ENCODE data around the gene NTNG1.

Gene NTNG1

DNA sequence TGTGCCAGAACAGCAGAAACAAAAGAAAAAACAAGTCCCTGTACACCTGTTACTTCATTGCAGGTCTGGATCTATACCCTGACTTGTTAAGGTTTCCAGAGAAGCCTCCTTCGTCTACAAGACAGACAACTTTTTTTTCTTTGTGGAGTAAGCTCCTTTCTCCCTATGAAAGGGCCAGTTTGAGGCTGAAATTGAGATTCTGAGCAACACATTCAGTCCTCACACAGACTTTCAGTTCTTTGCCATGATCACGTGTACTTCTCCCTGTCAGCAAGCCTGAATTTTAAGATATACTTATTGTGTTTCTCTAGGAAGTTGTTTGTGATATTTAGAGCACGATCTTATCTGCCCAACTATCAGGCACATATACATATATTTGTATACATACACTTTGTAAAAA is 374.0 kb downstream of the NTNG1 start:
- Histone ChIP-seq H3K14ac (ENCODE audit: low read length in 2 of 2) (no peak overlapping the region), H3K79me1 (replicated peaks; ENCODE audit: low read length, poor library complexity, severe bottlenecking) (no peaks in the 10 kb centered on the region), H4K91ac (ENCODE audit: low read length) (no peak overlapping the region), H2BK120ac (ENCODE audit: low read depth, low read length) (no peak overlapping the region), H4K8ac (ENCODE audit: low read length) (no peak overlapping the region), H3K18ac (ENCODE audit: low read depth in 1 of 2, low read length in 2 of 2) (no peak overlapping the region), H3K27me3 (ENCODE audit: control insufficient read depth in 1 of 2, insufficient read depth in 1 of 2, low read length in 2 of 2) (no peaks in the 10 kb centered on the region), H3K36me3 (ENCODE audit: control insufficient read depth in 1 of 2, insufficient read depth in 2 of 2, low read depth in 1 of 2, low read length in 2 of 2) (no peaks in the 10 kb centered on the region), H2AK5ac (ENCODE audit: low read length, severe bottlenecking) (no peak overlapping the region), H3K4me2 (ENCODE audit: low read length, poor library complexity, severe bottlenecking) (no peak overlapping the region), H3K27ac (ENCODE audit: low read length, poor library complexity, severe bottlenecking) (no peak overlapping the region), H3K4me3 (ENCODE audit: insufficient read depth in 1 of 2, low read depth in 1 of 2, low read length in 2 of 2) (no peak overlapping the region), H2AFZ (ENCODE audit: low read depth, low read length) (no peak overlapping the region), H3K9ac (ENCODE audit: low read length) (no peak overlapping the region), H3K23ac (ENCODE audit: low read length in 2 of 2) (no peak overlapping the region), H2BK15ac (ENCODE audit: low read depth, poor library complexity, severe bottlenecking) (no peak overlapping the region), H3K9me3 (ENCODE audit: control insufficient read depth, low read length) (peaks cover 8% of the 10 kb centered on the region), H2BK12ac (ENCODE audit: low read length in 2 of 2) (no peak overlapping the region), H2BK5ac (ENCODE audit: low read depth, low read length, poor library complexity, severe bottlenecking) (no peak overlapping the region), H3K4ac (ENCODE audit: low read depth in 1 of 2, low read length in 2 of 2) (no peak overlapping the region), H3K4me1 (ENCODE audit: control insufficient read depth, insufficient read depth, low read depth, low read length) (no peaks in the 10 kb centered on the region)
- 86% methylated on average over 1 of the region's 3 CpGs for WGBS
- DNase-seq: no peak

- no peak overlapping the region for H3K27ac ChIP-seq (ENCODE audit: low read length, poor library complexity, severe bottlenecking)
- no peak overlapping the region for H3K4ac ChIP-seq (ENCODE audit: low read depth in 1 of 2, low read length in 2 of 2)
- no peak overlapping the region for H3K4me3 ChIP-seq (ENCODE audit: insufficient read depth in 1 of 2, low read depth in 1 of 2, low read length in 2 of 2)
- no peak overlapping the region for H4K8ac ChIP-seq (ENCODE audit: low read length)
- H3K4me2 ChIP-seq (ENCODE audit: low read length, poor library complexity, severe bottlenecking): no peak overlapping the region
- no peak overlapping the region for H3K23ac ChIP-seq (ENCODE audit: low read length in 2 of 2)
- no peak overlapping the region for H3K14ac ChIP-seq (ENCODE audit: low read length in 2 of 2)
- 100% methylated on average over 2 of the region's 3 CpGs for WGBS
- H3K9me3 ChIP-seq (ENCODE audit: control insufficient read depth, low read length): peaks cover under 1% of the 10 kb centered on the region
- no peak overlapping the region for H2BK5ac ChIP-seq (ENCODE audit: low read depth, low read length, poor library complexity, severe bottlenecking)
- no peak overlapping the region for H2AFZ ChIP-seq (ENCODE audit: low read depth, low read length)
- H4K91ac ChIP-seq (ENCODE audit: low read length): no peak overlapping the region
- no peaks in the 10 kb centered on the region for H3K79me1 ChIP-seq (replicated peaks; ENCODE audit: low read length, poor library complexity, severe bottlenecking)
- no peak overlapping the region for H2BK120ac ChIP-seq (ENCODE audit: low read depth, low read length)
- H3K18ac ChIP-seq (ENCODE audit: low read depth in 1 of 2, low read length in 2 of 2): no peak overlapping the region
- no peak for DNase-seq
- no peaks in the 10 kb centered on the region for H3K27me3 ChIP-seq (ENCODE audit: control insufficient read depth in 1 of 2, insufficient read depth in 1 of 2, low read length in 2 of 2)
- no peak overlapping the region for H2AK5ac ChIP-seq (ENCODE audit: low read length, severe bottlenecking)
- no peak overlapping the region for H3K9ac ChIP-seq (ENCODE audit: low read length)
- no peak overlapping the region for H2BK12ac ChIP-seq (ENCODE audit: low read length in 2 of 2)
- H2BK15ac ChIP-seq (ENCODE audit: low read depth, poor library complexity, severe bottlenecking): no peak overlapping the region
- no peaks in the 10 kb centered on the region for H3K4me1 ChIP-seq (ENCODE audit: control insufficient read depth, insufficient read depth, low read depth, low read length)
- no peaks in the 10 kb centered on the region for H3K36me3 ChIP-seq (ENCODE audit: control insufficient read depth in 1 of 2, insufficient read depth in 2 of 2, low read depth in 1 of 2, low read length in 2 of 2)
These were observed 374.9 kb downstream of the NTNG1 start for GRCh38 chr1:107515702-107516101.

DNA sequence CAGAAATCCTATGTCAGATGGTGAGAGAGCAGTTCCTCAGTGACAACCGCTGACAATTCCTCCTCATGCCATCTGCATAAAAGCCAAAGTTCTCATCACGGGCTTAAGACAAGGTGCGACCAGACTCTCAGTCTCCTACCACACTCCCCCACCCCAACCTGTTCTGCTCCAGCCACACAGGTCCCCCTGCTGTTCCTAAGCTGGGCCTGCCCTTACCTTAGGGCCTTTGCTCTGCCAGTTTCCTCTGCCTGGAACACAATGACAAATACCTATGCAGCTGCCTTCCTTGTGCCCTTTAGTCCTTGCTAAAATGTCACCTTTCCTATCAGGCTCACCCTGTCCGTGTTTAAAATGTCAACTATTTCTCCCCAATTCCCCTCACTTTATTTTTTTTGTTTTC is 382.2 kb downstream of the NTNG1 start:
- no peak overlapping the region for H3K14ac ChIP-seq (ENCODE audit: low read length in 2 of 2)
- H2BK12ac ChIP-seq (ENCODE audit: low read length in 2 of 2): no peak overlapping the region
- no peak overlapping the region for H3K4me2 ChIP-seq (ENCODE audit: low read length, poor library complexity, severe bottlenecking)
- no peak overlapping the region for H3K18ac ChIP-seq (ENCODE audit: low read depth in 1 of 2, low read length in 2 of 2)
- no peaks in the 10 kb centered on the region for H3K36me3 ChIP-seq (ENCODE audit: control insufficient read depth in 1 of 2, insufficient read depth in 2 of 2, low read depth in 1 of 2, low read length in 2 of 2)
- no peaks in the 10 kb centered on the region for H3K4me1 ChIP-seq (ENCODE audit: control insufficient read depth, insufficient read depth, low read depth, low read length)
- no peaks in the 10 kb centered on the region for H3K9me3 ChIP-seq (ENCODE audit: control insufficient read depth, low read length)
- no peak overlapping the region for H3K4me3 ChIP-seq (ENCODE audit: insufficient read depth in 1 of 2, low read depth in 1 of 2, low read length in 2 of 2)
- WGBS: 54% methylated on average over 4 of the region's 4 CpGs
- H3K9ac ChIP-seq (ENCODE audit: low read length): no peak overlapping the region
- no peak overlapping the region for H2BK15ac ChIP-seq (ENCODE audit: low read depth, poor library complexity, severe bottlenecking)
- H3K79me1 ChIP-seq (replicated peaks; ENCODE audit: low read length, poor library complexity, severe bottlenecking): no peaks in the 10 kb centered on the region
- no peak overlapping the region for H2BK120ac ChIP-seq (ENCODE audit: low read depth, low read length)
- H3K23ac ChIP-seq (ENCODE audit: low read length in 2 of 2): no peak overlapping the region
- no peak overlapping the region for H2AFZ ChIP-seq (ENCODE audit: low read depth, low read length)
- H3K27ac ChIP-seq (ENCODE audit: low read length, poor library complexity, severe bottlenecking): no peak overlapping the region
- H3K27me3 ChIP-seq (ENCODE audit: control insufficient read depth in 1 of 2, insufficient read depth in 1 of 2, low read length in 2 of 2): peaks cover 0 to 3% of the 10 kb centered on the region in 2 experiments
- H3K4ac ChIP-seq (ENCODE audit: low read depth in 1 of 2, low read length in 2 of 2): no peak overlapping the region
- no peak for DNase-seq
- no peak overlapping the region for H4K8ac ChIP-seq (ENCODE audit: low read length)
- no peak overlapping the region for H4K91ac ChIP-seq (ENCODE audit: low read length)
- no peak overlapping the region for H2BK5ac ChIP-seq (ENCODE audit: low read depth, low read length, poor library complexity, severe bottlenecking)
- H2AK5ac ChIP-seq (ENCODE audit: low read length, severe bottlenecking): no peak overlapping the region

DNA sequence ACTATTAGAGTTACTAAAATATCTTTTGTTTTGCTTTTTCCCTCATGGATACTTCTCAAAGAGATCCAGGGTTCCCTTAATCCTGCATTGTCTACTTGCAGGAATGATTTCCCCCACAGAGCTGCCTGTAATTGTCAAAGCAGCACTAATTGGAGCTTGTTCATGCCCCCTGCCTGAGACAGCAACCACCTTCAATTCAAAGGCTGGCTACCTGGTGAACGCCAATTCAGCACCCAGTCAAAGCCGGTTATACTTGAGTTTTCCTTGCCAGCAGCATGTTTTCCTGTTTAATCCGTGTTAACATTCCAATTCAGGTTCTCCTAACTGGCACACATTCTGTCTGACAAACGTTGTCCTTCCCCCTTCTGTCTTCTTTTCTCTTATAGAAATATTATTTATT is 382.9 kb downstream of the NTNG1 start:
- Histone ChIP-seq H4K91ac (ENCODE audit: low read length) (no peak overlapping the region), H3K4ac (ENCODE audit: low read depth in 1 of 2, low read length in 2 of 2) (no peak overlapping the region), H2BK120ac (ENCODE audit: low read depth, low read length) (no peak overlapping the region), H2BK5ac (ENCODE audit: low read depth, low read length, poor library complexity, severe bottlenecking) (no peak overlapping the region), H3K4me2 (ENCODE audit: low read length, poor library complexity, severe bottlenecking) (no peak overlapping the region), H3K79me1 (replicated peaks; ENCODE audit: low read length, poor library complexity, severe bottlenecking) (no peaks in the 10 kb centered on the region), H3K4me1 (ENCODE audit: control insufficient read depth, insufficient read depth, low read depth, low read length) (no peaks in the 10 kb centered on the region), H3K9ac (ENCODE audit: low read length) (no peak overlapping the region), H4K8ac (ENCODE audit: low read length) (no peak overlapping the region), H3K27me3 (ENCODE audit: control insufficient read depth in 1 of 2, insufficient read depth in 1 of 2, low read length in 2 of 2) (peaks cover 0 to 7% of the 10 kb centered on the region in 2 experiments), H2AFZ (ENCODE audit: low read depth, low read length) (no peak overlapping the region), H3K14ac (ENCODE audit: low read length in 2 of 2) (no peak overlapping the region), H3K18ac (ENCODE audit: low read depth in 1 of 2, low read length in 2 of 2) (no peak overlapping the region), H3K23ac (ENCODE audit: low read length in 2 of 2) (no peak overlapping the region), H3K27ac (ENCODE audit: low read length, poor library complexity, severe bottlenecking) (no peak overlapping the region), H2BK15ac (ENCODE audit: low read depth, poor library complexity, severe bottlenecking) (no peak overlapping the region), H3K9me3 (ENCODE audit: control insufficient read depth, low read length) (no peaks in the 10 kb centered on the region), H3K4me3 (ENCODE audit: insufficient read depth in 1 of 2, low read depth in 1 of 2, low read length in 2 of 2) (no peak overlapping the region), H2AK5ac (ENCODE audit: low read length, severe bottlenecking) (no peak overlapping the region), H2BK12ac (ENCODE audit: low read length in 2 of 2) (no peak overlapping the region), H3K36me3 (ENCODE audit: control insufficient read depth in 1 of 2, insufficient read depth in 2 of 2, low read depth in 1 of 2, low read length in 2 of 2) (no peaks in the 10 kb centered on the region)
- no peak for DNase-seq
- 58% methylated on average over 3 of the region's 4 CpGs for WGBS
